SK-N-SH treated with all-trans-retinoic acid at 6 μM for 48 hours (cell line): ENCODE measurements around the gene DNAH8.

Source experiments
- ATAC-seq: fragments of 200-7000 bp; cut with Tn5 transposase; 3 replicates; pipeline ENCODE4 v1.9.1; 2020; ENCODE audit warnings: mild to moderate bottlenecking, moderate library complexity
- ARNTL ChIP-seq: fragments of 450-650 bp; formaldehyde crosslinking; IDR thresholded peaks from 2 replicates; pipeline ENCODE4 v1.5.0; 2020; ENCODE audit warnings: low read depth, mild to moderate bottlenecking, moderate library complexity, borderline replicate concordance
- BACH2 ChIP-seq: fragments of 250-450 bp; sonication (Bioruptor Pico); IDR thresholded peaks from 2 replicates; pipeline ENCODE4 v1.9.0; 2021; ENCODE audit warnings: mild to moderate bottlenecking, borderline replicate concordance
- CSDC2 ChIP-seq: fragments of 250-450 bp; sonication (Bioruptor Pico); IDR thresholded peaks from 2 replicates; pipeline ENCODE4 v1.5.0; 2020; ENCODE audit warnings: mild to moderate bottlenecking, moderate library complexity
- ESRRG ChIP-seq: fragments of 250-450 bp; sonication (Bioruptor Pico); IDR thresholded peaks from 2 replicates; pipeline ENCODE4 v1.6.1; 2021; ENCODE audit warnings: mild to moderate bottlenecking
- OSR1 ChIP-seq: fragments of 250-450 bp; sonication (Bioruptor Pico); IDR thresholded peaks from 2 replicates; pipeline ENCODE4 v1.8.0; 2022; ENCODE audit warnings: moderate library complexity, mild to moderate bottlenecking, inconsistent platforms
- PPARA ChIP-seq: fragments of 250-450 bp; sonication (Bioruptor Pico); IDR thresholded peaks from 2 replicates; pipeline ENCODE4 v1.5.0; 2020; ENCODE audit warnings: mild to moderate bottlenecking, borderline replicate concordance
- RARB ChIP-seq: fragments of 250-450 bp; sonication (Bioruptor Pico); IDR thresholded peaks from 2 replicates; pipeline ENCODE4 v1.8.0; 2021; ENCODE audit warnings: mild to moderate bottlenecking, moderate library complexity
- SNAI2 ChIP-seq: fragments of 250-450 bp; sonication (Bioruptor Pico); IDR thresholded peaks from 2 replicates; pipeline ENCODE4 v1.5.0; 2020; ENCODE audit warnings: mild to moderate bottlenecking, moderate library complexity
- TCF4 ChIP-seq: fragments of 250-450 bp; sonication (Bioruptor Pico); IDR thresholded peaks from 2 replicates; pipeline ENCODE4 v1.8.0; 2021; ENCODE audit warnings: mild to moderate bottlenecking, moderate library complexity, borderline replicate concordance
- TOX ChIP-seq: fragments of 250-450 bp; sonication (Bioruptor Pico); IDR thresholded peaks from 2 replicates; pipeline ENCODE4 v1.8.0; 2021; ENCODE audit warnings: mild to moderate bottlenecking, moderate library complexity, borderline replicate concordance
- ZFP3 ChIP-seq: fragments of 250-450 bp; sonication (Bioruptor Pico); IDR thresholded peaks from 2 replicates; pipeline ENCODE4 v1.5.0; 2020; ENCODE audit warnings: mild to moderate bottlenecking, moderate library complexity
- ZFP30 ChIP-seq: fragments of 450-650 bp; formaldehyde crosslinking; IDR thresholded peaks from 2 replicates; pipeline ENCODE4 v1.5.0; 2022; ENCODE audit warnings: mild to moderate bottlenecking, moderate library complexity
- ZNF565 ChIP-seq: fragments of 450-650 bp; formaldehyde crosslinking; conservative IDR thresholded peaks from 2 replicates; pipeline ENCODE4 v1.5.0; 2020; ENCODE audit warnings: low read depth, mild to moderate bottlenecking, moderate library complexity
- ZNF70 ChIP-seq: fragments of 450-650 bp; formaldehyde crosslinking; IDR thresholded peaks from 2 replicates; pipeline ENCODE4 v1.5.0; 2020; ENCODE audit warnings: mild to moderate bottlenecking, moderate library complexity
- ZNF8 ChIP-seq: fragments of 450-650 bp; formaldehyde crosslinking; IDR thresholded peaks from 2 replicates; pipeline ENCODE4 v1.5.0; 2020; ENCODE audit warnings: mild to moderate bottlenecking, moderate library complexity
- TF ChIP-seq, protein P1 (sequence below): fragments of 250-450 bp; sonication (Bioruptor Pico); IDR thresholded peaks from 2 replicates; pipeline ENCODE4 v1.8.0; 2021; ENCODE audit warnings: low read depth, mild to moderate bottlenecking, moderate library complexity, borderline replicate concordance
- TF ChIP-seq, protein P2 (sequence below): fragments of 250-450 bp; sonication (Bioruptor Pico); IDR thresholded peaks from 2 replicates; pipeline ENCODE4 v1.5.1; 2020; ENCODE audit warnings: low read depth, mild to moderate bottlenecking, moderate library complexity
- TF ChIP-seq, protein P3 (sequence below): fragments of 250-450 bp; sonication (Bioruptor Pico); IDR thresholded peaks from 2 replicates; pipeline ENCODE4 v1.5.1; 2021; ENCODE audit warnings: mild to moderate bottlenecking, moderate library complexity
- TF ChIP-seq, protein P4 (sequence below): fragments of 250-450 bp; sonication (Bioruptor Pico); IDR thresholded peaks from 2 replicates; pipeline ENCODE4 v1.5.0; 2020; ENCODE audit warnings: mild to moderate bottlenecking, moderate library complexity

DNAH8 gene

DNA sequence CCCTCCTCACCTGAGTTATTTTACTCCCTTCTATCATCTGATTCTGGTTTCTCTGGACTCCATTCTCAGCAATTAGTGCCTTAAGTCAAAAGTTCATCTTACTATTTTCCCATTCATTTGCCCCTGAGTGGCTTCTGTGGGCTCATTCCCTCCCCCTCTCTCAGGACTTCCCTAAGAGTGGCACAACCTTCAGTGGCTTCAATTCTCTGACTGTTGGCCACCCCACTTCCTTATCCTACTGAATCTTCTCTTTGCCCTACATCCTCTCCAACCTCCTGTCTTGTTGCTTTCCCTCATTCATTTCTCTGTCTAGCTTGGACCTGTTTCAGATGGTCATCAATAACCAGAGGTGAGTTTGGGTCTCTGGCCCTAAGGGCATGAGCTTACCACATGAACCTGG lies 272.4 kb downstream of the DNAH8 start (continued):
- TF ChIP-seq, protein P1, sequence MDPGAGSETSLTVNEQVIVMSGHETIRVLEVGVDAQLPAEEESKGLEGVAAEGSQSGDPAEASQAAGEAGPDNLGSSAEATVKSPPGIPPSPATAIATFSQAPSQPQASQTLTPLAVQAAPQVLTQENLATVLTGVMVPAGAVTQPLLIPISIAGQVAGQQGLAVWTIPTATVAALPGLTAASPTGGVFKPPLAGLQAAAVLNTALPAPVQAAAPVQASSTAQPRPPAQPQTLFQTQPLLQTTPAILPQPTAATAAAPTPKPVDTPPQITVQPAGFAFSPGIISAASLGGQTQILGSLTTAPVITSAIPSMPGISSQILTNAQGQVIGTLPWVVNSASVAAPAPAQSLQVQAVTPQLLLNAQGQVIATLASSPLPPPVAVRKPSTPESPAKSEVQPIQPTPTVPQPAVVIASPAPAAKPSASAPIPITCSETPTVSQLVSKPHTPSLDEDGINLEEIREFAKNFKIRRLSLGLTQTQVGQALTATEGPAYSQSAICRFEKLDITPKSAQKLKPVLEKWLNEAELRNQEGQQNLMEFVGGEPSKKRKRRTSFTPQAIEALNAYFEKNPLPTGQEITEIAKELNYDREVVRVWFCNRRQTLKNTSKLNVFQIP (CRISPR knock-in tag), result no peak
- TF ChIP-seq SNAI2 (CRISPR knock-in tag) (no peak), TCF4 (CRISPR knock-in tag) (no peak)
- TF ChIP-seq, protein P2, sequence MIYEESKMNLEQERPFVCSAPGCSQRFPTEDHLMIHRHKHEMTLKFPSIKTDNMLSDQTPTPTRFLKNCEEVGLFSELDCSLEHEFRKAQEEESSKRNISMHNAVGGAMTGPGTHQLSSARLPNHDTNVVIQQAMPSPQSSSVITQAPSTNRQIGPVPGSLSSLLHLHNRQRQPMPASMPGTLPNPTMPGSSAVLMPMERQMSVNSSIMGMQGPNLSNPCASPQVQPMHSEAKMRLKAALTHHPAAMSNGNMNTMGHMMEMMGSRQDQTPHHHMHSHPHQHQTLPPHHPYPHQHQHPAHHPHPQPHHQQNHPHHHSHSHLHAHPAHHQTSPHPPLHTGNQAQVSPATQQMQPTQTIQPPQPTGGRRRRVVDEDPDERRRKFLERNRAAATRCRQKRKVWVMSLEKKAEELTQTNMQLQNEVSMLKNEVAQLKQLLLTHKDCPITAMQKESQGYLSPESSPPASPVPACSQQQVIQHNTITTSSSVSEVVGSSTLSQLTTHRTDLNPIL, result no peak

DNA sequence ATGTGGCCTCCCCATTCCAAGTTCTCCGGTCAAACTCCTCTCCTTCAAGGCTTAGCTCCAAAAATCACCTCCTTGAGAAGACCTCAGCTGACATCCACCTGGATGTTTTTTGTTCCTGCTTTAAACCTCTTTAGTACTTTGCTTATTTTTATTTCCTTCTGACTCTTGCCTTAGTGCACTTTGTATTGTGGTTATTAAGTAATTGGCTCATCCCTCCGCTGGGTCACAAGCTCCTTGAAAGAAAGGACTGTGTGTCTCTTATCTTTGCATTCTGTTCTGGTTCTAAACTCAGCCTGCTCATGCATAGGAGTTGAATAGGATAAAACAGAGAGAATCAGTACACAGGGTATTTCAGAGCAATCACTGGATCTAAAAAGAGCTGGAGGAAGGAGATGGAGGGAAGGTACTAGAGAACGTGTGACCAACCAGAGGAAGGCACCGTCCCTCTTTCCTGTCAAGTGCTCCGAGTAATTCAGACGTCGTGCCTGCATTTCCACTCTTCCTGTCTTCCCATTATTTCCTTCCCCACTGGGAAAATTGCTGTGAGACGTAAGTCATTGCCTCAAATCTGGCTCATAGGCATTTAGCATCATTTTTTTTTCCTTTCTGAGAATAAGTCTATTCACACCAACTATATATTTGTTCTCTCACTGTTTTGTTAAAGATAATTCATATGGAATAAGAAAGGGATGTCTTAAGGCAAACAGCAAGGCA lies 273.8 kb downstream of the DNAH8 start:
- ATAC-seq, result no peak
- no peak for TF ChIP-seq ARNTL
- TF ChIP-seq, all 23 proteins: peak for 0

DNA sequence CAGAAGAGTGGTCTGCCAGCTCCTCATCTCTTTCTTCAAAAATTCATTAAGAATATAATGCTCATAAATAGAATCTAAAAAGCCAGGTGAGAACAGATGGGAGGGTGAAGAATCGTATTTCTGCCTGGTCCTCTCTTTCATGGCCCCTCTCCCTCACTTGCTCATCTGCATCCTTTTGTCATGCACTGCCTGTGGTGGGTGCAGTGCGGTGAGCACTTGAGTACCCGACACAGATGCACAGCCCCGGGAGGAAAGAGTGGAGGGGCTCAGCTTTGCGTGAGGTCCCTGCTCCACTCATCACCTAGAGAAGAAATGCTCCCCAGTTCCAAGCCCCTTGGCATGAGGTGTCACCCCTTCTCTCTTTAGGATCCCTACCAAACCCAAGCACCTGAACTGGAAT lies 275.4 kb downstream of the DNAH8 start:
- TF ChIP-seq ZNF8 (CRISPR knock-in tag) (no peak), TCF4 (CRISPR knock-in tag) (no peak)
- TF ChIP-seq, protein P1 (CRISPR knock-in tag), result no peak
- no peak for ATAC-seq

DNA sequence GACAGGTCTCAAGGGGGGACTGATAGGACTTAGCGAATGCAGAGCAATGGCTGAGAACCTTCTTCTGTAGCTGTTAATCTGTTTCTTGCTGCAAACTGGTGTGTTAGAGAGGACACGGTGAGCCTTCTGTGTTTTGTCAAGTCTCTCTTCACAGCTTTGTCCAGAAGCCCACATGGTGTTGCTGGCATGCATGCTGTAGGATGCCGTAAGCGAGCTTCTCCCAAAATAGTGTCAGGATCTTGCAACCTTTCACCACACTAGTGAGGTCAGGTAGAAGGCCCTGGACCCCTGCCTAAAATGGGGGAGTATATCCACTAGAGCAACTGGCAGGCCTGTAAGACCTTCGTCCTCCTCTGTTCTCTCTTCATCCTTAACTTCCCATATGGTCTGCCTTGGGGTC lies 281.6 kb downstream of the DNAH8 start:
- no peak for ATAC-seq
- TF ChIP-seq ZNF70, result no peak
- no peak for TF ChIP-seq BACH2
- no peak for TF ChIP-seq ZFP3 (CRISPR knock-in tag)
- no peak for TF ChIP-seq ZFP30
- TF ChIP-seq PPARA (CRISPR knock-in tag), result no peak
- no peak for TF ChIP-seq CSDC2
- TF ChIP-seq, protein P3, sequence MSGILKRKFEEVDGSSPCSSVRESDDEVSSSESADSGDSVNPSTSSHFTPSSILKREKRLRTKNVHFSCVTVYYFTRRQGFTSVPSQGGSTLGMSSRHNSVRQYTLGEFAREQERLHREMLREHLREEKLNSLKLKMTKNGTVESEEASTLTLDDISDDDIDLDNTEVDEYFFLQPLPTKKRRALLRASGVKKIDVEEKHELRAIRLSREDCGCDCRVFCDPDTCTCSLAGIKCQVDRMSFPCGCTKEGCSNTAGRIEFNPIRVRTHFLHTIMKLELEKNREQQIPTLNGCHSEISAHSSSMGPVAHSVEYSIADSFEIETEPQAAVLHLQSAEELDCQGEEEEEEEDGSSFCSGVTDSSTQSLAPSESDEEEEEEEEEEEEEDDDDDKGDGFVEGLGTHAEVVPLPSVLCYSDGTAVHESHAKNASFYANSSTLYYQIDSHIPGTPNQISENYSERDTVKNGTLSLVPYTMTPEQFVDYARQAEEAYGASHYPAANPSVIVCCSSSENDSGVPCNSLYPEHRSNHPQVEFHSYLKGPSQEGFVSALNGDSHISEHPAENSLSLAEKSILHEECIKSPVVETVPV (CRISPR knock-in tag), result no peak
- TF ChIP-seq RARB, result no peak
- TF ChIP-seq, protein P2, result no peak
- no peak for TF ChIP-seq OSR1 (CRISPR knock-in tag)
- TF ChIP-seq ZNF565 (CRISPR knock-in tag), result no peak
- TF ChIP-seq ESRRG (CRISPR knock-in tag), result no peak

DNA sequence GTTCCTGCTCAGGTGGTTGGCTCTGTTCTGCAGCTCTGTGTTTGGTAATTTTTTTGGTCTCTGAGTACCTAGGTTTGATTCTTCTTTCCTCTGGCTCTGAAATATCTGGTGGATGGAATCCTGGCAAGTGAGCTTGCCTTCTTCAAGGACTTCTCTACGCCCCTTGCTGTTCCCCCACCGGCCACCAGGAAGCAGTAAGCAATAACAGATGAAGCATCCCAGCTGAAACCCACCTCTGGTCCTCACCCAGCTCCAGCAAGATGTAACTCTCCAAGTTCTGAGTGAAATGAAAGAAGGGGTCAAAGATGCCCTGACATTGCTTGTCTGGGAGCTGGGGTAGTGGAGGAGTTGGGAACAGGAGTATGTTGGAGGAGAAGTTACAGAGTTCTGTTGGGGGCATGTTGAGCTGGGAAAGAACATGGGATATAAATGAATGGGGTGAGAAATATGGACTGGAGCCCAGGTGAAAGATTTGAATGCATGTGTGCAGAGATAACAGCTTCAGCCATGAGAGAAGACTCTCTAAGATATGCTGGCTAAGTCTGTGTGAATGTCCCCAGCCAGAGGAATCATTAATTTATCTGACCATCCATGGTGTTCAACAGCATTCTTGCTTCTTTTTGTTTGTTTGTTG lies 282.1 kb downstream of the DNAH8 start:
- ATAC-seq, result peak; percentile 67; the same call in 2 of the 3 replicates
- TF ChIP-seq TOX (CRISPR knock-in tag) (no peak), OSR1 (CRISPR knock-in tag) (no peak), ZNF70 (no peak), ZFP30 (no peak), BACH2 (no peak), SNAI2 (CRISPR knock-in tag) (no peak)
- TF ChIP-seq, protein P4, sequence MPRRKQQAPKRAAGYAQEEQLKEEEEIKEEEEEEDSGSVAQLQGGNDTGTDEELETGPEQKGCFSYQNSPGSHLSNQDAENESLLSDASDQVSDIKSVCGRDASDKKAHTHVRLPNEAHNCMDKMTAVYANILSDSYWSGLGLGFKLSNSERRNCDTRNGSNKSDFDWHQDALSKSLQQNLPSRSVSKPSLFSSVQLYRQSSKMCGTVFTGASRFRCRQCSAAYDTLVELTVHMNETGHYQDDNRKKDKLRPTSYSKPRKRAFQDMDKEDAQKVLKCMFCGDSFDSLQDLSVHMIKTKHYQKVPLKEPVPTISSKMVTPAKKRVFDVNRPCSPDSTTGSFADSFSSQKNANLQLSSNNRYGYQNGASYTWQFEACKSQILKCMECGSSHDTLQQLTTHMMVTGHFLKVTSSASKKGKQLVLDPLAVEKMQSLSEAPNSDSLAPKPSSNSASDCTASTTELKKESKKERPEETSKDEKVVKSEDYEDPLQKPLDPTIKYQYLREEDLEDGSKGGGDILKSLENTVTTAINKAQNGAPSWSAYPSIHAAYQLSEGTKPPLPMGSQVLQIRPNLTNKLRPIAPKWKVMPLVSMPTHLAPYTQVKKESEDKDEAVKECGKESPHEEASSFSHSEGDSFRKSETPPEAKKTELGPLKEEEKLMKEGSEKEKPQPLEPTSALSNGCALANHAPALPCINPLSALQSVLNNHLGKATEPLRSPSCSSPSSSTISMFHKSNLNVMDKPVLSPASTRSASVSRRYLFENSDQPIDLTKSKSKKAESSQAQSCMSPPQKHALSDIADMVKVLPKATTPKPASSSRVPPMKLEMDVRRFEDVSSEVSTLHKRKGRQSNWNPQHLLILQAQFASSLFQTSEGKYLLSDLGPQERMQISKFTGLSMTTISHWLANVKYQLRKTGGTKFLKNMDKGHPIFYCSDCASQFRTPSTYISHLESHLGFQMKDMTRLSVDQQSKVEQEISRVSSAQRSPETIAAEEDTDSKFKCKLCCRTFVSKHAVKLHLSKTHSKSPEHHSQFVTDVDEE (CRISPR knock-in tag), result no peak
